NCI-H748 treated with DMSO at 0.1 percent for 48 hours (cell line): ENCODE measurements around the gene OBSCN.

Source experiments
- DNase-seq: peaks from one replicate; lab custom pipeline; 2025; lab: John Stamatoyannopoulos, UW

Gene OBSCN

DNA sequence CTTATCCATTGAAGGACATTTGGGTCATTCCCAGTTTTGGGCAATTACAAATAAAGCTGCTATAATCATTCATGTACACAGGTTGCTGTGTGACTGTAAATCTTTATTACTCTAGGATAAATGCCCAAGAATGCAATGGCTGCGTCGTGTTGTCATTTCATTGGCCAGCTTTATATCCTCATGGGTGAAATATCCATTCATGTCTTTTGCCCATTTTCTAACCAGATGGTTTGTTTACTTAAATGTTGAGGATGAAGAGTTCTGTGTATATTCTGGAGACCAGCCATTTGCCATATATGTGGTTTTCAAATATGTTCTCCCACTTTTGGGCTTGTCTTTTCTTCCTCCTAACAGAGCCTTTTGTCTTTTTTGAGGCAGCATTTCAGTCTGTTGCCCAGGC lies 173.5 kb downstream of the OBSCN start:
- DNase-seq = no peak

DNA sequence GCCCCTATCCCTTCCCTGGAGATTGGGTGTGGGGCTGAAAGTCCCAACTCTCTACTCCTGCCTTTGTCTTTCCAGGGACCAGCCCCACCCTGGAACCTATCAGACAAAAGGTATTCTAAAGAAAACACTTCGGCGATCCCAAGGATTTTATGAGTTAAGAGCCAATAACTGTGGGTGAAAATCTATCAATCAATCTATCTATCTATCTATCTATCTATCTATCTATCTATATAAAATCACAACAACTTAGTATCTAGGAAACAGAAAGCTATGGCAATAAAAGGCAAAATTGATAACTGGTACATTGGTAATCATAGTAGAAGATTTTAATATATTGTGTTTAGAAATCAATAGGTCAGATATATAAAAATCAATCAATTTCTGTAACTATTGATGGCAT lies 175.9 kb downstream of the OBSCN start:
- no peak for DNase-seq

DNA sequence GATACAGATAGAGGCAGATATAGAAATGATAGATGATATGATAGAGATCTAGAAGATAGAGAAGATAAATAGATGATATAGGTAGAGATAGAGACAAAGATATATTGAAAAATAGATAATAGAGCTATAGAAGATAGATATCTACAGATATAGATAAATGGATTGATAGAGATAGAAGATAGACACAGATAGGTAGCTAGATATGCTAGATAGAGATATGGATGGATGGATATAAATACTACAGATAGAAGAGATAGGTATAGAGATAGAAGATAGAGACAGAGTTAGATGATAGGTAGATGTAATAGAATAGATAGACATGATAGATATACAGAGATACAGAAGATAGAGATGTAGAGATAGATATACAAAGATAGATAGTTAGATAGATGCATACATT lies 177.4 kb downstream of the OBSCN start:
- no peak for DNase-seq

DNA sequence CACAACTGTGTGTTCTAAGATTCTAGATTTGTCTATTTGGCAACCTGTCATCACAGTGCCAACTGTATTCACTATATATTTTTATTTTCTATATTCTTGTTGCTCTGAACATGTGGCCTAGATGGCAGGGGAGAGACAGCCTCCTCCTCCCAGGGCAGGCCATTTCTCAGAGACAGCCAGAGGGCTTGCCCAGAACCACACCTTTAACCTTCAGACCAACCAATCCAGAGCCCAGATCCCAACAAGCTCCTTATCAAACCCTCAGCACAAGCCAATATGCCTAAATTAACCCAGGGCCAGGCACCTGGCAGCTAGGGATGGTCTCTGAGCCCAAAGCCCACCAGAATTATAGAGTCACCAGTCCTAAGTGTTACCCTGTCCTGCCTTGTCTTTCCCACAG lies 179.5 kb downstream of the OBSCN start:
- DNase-seq = no peak

DNA sequence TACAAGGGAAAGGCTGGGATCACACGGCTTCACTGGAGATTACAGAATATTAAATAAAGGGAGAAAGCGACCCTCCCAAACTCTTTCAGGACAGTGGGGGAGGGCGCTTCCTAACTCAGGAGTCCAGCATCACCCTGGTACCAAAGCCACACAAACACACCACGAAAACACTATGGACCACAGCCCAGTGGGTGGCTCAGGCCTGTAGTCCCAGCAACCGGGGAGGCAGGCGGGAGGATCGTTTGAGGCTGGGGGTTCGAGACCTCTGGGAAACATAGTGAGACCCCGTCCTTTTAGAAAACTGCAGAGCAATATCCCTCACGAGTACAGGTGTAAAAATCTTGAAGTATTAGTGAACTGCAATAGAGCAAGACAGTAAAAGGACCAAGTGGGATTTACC lies 182.8 kb downstream of the OBSCN start:
- DNase-seq = no peak

DNA sequence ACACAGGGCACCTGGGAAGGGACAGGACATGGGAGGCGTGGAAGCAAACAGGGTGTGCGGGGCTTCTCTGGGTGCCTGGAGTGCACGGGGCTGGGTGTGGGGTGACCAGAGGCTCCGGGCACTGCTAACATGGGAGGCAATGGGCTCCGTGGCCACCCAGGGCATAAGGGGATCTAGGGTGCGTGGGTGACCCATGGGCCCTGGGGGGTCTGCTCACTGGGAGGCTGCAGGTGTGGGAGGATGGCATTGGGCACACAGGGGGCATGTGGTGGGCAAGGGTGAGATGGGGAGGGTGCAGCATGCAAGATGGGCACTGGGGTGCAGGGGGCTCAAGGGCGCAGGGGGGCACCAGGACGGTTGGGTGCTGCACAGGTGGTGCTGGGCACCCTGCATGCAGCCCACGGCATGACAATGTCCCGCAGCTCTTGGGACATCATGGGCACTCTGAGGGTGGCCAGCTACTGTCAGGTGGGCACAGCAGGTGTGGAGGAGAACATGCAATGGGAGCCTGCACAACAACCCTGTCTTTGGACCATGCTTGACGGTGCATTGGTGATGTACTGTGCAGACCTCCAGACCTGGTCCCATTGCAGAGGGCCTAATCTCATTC lies 183.7 kb downstream of the OBSCN start:
- DNase-seq = no peak

DNA sequence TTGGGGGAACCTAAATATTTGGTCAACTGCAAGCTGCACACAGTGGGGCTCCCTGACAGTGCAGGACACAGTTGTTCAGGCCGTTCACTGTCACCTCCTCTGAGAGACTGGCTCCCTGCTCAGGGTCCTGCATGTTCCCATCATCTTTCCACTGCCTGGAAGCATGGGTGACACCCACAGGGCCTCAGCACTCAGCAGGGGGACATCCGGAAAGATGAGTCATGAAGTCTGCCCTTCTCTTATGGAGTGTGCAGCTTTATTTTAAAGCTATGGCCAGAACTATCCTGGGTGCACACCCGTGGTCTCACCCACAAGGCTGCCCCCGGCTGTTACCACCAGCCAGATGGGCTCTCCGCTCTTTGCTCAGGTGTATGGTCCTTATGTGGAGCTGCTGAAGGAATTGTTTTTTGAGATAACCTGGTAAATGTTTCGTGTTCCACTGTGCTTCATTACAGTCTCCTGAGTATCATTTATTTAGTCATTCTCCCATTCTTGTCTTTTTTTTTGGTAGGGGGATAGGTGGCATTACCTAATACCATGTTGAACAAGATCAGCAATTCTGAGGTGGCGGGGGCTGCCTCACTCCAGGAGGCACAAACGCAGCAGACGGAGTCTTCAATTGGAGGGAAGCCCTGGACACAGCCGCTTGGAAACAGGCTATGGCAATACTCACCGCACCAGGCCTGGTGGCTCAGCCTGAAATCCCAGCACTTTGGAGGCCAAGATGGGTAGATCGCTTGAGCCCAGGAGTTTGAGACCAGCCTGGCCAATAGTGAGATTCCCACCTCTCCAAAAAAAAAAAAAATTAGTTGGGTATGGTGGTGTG lies 184.5 kb downstream of the OBSCN start:
- no peak for DNase-seq

DNA sequence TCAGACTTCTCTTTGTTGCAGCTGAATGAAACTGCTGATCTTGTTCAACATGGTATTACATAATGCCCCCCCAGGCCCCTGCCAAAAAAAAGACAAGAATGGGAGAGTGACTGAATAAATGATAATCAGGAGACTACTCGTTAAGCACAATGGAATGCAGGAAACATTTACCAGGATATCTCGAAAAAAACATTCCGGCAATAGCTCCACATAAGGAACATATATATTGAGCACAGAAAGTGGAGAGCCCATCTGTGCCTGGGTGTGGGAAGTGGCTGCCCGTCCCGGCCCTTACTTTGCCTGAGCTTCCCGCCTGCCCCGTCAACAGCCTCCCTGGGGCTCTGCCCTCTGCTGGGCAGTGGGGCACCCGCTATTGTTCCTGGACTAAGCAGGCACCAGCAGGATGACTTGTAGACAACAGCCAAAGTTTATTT lies 185.4 kb downstream of the OBSCN start:
- DNase-seq = no peak

DNA sequence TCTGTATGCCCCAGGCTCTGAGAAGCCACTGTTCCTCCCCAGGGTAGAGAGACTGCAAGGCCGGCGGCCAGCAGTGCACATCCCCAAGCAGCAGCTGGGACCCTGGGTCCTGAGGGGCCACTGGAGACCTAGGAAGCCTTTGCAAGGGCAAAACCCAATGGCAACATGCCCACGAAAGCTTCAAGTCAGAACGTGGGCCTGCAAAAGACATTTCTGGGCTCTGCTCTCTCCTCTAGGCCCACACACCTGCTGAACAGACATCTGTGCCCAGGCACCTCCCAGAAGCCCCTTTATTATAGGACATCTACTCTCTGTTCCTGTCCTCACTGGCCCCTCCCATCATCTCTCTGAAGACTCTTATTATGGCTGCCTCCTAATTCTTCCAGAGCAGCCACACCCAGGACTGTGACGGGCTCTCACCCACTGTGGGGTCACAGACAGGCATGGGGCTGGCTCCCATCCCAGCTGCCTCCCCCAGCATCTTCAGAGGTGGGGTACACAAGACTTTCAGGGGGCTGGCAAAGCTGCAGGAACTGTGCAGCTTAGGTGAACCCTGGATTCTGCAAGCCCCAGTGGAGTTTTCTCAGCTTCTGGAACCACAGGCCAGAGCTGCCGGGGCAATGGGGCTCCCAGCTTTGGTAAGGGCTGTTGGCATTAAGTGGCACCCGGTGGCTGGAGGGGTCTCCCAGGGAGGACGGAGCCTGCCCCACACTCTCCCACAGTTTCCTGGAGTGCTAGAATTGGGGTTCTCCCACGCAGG lies 186.1 kb downstream of the OBSCN start:
- no peak for DNase-seq

DNA sequence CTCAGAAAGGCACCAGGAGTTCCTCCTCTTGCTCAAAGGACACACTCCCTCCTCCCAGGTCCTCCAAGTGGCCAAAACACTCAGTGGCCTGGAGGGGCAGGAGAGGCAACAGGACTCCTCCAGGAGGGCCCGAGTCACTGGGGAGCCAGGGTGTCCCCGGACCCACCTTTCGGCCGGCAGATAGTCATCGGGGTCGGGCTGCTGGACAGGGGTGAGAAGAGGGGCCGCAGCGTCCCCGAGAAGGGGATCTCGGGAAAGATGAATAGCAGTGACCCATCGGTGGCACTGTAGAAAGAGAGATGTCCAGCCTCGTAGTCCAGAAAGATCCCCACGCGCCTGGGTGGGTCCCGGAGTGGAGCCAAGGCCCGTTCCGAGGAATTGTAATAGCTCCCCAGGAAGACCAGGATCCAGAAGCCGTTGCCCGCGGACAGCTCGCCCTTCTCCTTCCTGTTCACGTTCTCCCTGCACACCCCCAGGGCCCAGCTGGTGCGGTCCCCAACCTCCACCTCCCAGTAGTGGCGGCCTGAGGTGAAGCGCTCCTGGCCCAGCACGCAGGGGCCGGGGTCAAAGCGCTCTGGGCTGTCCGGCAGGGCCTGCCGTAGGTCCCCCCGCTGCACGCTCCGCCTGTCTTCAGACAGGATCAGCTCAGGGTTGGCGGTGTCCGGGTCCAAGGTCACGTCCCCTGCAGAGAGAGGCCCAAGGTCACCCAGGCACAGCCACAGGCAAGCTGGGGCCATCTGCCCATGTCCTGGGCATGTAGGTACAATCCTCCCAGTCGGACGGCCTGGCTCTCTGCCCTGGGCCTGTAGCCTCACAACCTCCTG lies 186.9 kb downstream of the OBSCN start:
- DNase-seq = no peak

DNA sequence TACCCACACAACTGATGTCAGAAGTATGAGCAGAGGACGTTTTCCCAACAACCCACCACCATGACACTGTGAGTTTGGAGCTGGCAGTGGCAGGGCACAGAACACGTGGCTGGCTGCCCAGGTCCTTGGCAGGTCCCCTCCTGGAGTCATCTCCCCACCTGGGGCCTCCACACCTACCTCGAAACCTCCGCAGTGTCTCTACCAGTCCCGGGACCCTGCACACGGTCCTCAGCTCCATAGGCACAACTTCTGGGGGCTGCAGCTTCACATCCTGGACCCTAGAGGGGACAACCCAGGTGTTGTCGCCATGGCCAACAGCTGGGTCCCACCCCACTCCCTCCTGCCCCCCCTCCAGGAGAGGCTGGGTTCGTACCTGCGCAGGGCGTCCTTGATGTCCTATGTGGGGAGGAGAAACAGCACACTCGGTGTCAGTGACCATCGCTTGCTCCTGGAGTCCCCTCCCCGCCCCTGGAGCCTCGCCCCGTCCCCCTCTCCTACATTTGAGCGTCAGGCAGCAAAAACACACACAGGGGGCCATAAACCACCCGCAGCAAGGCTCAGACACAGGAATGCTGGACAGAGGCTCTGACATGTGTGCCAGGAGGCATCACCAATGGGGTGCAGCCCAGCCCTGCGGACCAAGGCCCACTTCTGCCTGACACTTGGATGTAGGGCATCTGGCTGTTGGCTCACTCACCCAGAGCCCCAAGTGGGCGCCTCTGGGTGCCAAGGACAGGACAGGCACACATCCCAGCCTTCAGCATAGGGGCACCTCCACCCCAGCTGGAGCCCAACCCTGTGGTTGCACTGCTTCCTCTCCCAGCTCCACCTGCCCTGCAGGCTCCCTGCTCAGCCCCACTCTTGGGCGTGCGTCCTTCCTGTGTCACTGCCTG lies 189.2 kb downstream of the OBSCN start:
- DNase-seq = no peak

DNA sequence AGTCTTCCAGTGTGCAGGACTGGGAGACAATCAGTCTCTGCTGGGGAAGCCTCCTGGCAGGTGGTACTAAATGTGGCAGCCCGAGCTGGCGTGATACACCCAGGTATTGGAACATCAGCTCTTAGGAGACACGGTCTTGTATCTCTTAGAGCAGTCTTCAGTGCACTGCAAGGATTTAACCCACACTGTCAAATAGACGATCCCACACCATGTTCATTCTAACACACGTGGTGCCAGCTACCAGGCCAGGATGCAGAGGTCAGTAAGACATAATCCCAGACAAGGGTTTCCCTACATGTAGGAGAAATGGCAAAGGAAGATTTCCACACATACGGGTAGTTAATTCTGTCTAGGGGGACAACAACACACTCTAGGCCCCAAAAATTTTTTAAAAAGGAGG lies 190.1 kb downstream of the OBSCN start:
- DNase-seq = no peak

DNA sequence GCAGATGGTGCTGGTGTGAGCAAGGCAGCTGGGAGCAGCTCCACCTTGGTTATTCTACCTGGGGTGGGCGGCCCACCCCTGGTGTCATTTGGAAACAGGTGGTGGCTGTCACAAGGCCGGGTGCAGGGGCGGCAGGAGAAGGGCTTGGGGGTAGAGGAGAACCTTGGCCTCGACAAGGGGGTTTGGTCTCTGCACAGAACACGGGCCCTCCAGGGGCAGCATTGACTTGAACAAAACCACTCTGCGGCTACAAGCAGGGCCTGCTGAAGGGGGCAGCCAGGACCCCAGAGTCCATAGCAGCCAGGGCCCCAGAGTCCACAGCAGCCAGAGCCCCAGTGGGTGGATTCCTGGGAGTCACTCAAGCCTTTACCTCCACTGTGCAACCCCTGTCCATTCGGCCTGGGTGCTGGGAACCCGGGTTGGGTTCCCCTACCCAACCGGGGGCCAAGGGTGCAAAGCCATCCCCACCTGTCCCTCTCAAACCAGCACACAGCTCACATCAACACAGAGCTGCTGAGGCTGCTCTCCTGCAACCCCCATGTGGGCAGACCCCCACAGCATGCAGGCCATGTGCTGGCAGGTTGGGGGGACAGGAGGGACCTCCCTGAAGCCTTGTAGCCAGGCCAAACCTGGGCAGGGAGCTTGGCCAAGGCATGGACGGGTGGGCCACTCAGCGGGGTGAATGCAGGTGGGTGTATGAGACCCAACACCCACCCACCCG lies 191.1 kb downstream of the OBSCN start:
- no peak for DNase-seq

DNA sequence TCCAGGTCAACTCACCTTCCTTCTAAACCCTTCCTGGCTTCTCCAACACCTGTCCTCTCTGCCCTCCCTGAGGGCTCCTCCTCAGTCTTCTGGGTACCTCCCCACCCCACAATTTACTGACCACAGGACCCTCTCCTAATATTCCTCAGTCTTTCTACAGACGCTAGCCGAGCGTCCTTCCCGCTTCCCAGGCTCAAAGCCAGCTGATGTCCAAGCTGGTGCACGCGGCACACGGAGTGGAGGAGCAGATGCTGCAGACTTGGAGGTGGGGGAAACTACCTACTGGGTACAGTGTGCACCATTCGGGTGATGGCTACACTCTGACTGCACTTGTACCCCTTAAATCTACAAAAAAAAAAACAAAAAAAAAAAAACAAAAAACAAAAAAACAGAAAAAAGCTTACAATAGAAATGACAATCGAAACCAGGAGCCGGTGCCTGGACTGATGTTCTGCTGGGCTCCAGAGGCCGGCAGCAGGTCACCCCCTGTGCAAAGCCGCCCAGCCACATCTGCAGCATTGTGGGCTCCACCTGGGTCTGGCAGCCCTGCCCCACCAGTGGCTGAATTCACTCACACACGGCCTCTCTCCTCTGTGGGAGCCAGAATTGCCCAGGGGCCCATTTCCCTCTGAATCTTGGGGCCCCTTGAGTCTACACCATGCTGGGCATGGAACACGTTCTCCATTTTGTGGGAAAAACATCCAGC lies 191.8 kb downstream of the OBSCN start:
- DNase-seq = no peak

DNA sequence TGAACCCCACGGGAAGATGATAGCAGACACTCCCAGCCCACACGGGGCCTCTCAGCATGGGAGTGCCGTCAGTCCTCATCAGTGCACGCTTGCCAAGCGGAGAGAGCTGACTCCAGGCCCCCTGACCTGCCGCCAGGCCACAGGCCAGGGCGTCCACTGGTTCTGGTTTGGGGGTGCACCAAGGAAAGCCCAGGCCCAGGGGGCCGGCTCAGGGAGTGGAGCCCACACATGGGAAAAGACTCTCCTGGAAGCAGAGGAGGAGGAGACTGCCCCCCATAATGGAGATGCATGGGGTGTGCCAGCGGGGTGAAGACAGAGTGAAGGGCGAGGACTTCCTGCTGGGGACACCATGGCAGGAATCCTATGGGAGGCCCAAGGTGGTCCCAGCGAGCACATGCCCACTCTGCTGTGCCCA lies 192.4 kb downstream of the OBSCN start:
- DNase-seq = no peak

DNA sequence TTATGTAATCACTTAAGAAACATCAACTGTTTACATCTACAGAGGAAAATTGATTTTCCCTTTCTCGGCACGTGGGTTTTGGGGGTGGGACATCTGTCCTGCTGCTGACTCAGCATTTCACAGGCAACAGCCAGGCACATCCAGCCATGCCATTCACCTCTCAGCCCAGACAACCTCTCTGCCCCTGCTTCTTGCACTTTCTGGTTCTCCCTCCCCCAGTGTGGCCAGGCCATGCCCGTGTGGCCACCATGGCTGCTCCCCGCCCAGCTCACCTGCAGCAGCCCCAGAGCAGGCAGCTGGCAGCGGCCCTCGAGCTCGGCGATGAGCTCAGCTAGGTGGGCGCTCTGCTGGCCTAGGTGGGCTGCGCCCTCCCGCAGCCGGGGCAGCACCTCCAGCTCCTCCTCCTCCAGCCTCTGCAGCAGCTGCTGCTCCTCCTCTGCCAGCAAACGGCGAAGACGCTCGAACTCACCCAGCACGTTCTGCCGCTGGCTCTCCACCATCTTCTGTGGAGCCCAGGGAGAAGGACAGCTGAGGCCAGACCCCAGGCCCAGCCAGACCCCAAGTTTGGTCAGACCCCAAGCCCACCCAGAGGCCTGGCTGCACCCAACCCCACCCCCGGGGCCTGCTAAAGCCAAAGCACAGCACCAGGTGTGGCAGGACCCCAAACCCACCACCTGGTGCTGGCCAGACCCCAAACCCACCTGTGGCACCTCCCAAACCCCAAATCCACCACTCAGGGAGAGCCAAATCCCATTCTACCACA lies 193.0 kb downstream of the OBSCN start:
- DNase-seq = no peak

DNA sequence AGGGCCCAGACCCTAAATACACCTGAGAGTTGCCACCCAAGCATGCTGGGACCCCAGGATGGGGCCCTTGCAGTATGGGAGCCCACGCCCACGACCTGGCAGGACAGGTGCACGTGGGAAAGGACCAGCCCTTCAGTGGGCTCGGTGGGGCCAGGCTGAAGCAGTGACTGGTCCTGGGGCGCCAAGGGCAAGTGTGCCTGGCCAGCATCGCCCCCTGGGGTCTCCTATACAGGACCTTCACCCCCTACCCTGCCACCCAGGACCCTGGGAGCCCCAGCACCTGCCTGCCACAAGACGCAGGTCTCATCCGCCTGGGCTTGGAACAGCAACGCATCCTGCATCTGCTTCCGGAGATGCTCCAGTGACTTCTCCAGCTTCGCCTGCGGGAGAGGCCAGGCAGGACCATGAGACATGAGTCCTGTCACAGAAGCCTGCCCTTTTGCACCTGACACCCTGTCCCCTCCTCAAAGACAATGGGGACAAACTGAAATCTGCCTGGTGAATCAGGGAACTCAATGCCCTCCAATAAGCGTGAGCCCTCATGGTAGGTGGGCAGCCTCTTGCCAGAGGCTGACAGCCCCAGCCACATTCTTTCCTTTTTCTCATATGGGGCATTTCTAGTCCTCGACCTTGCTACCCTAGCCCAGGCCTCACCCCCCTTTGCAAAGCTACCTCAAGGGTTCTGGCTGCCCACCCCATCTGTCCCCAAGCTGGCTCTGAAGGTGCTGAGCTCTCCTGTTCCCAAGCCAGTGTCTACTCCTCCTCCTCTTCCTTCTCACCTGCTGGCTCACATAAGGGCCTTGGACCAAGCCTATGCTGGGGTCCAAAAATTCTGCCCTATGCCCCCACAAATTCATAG lies 194.2 kb downstream of the OBSCN start:
- DNase-seq = no peak

DNA sequence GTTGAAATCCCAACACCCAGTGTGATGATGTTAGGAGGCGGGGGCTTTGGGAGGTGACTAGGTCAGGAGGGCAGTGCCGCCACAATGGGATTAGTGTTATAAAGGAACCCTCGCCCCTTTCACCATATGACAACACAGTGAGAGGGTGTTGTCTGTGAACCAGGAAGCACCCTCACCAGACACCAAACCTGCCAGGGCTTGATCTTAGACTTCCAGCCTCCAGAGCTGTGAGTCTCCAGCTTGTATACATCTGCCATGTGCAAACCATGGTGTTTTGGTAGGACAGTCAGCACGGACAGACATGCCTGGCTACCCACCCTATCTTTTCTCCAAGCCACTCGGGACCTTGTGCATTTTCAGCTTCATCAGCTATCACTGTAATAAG lies 194.8 kb downstream of the OBSCN start:
- DNase-seq = no peak
